OCI-LY3 (cell line): ENCODE measurements around the gene RPE65.

Experiments used
- EZH2phosphoT487 ChIP-seq: fragments of 200-600 bp; shearing (Covaris generic); IDR thresholded peaks from 2 replicates; pipeline ENCODE4 v1.6.1; 2018; ENCODE audit warnings: antibody characterized with exemption, mixed run types, low read depth
- TF ChIP-seq, protein P1 (sequence below): fragments of 200-600, 300-600 bp; sonication (generic); IDR thresholded peaks from 2 replicates; pipeline ENCODE4 v1.5.1; 2014; ENCODE audit warnings: antibody characterized with exemption, low read length, low read depth

GRCh38 chr1:68497358-68497698 lies 47.6 kb upstream of the RPE65 start:
- TF ChIP-seq, protein P1, sequence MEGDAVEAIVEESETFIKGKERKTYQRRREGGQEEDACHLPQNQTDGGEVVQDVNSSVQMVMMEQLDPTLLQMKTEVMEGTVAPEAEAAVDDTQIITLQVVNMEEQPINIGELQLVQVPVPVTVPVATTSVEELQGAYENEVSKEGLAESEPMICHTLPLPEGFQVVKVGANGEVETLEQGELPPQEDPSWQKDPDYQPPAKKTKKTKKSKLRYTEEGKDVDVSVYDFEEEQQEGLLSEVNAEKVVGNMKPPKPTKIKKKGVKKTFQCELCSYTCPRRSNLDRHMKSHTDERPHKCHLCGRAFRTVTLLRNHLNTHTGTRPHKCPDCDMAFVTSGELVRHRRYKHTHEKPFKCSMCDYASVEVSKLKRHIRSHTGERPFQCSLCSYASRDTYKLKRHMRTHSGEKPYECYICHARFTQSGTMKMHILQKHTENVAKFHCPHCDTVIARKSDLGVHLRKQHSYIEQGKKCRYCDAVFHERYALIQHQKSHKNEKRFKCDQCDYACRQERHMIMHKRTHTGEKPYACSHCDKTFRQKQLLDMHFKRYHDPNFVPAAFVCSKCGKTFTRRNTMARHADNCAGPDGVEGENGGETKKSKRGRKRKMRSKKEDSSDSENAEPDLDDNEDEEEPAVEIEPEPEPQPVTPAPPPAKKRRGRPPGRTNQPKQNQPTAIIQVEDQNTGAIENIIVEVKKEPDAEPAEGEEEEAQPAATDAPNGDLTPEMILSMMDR, result no peak
- no peak for TF ChIP-seq EZH2phosphoT487
